HepG2 (cell line): ENCODE results near the gene FAM222B. TPM values are rescaled to one million over a fixed set of nuclear protein-coding genes. Genes with fewer than 3 reads are reported as not detected.

Experiments
- ATF7-NPFF ChIP-seq: sonication (generic); formaldehyde crosslinking; IDR thresholded peaks from 2 replicates; pipeline ENCODE4 v1.8.1; 2023; ENCODE audit warnings: mild to moderate bottlenecking, low read depth, missing genetic modification reagents, moderate library complexity
- BRCA1 ChIP-seq: sonication (generic); formaldehyde crosslinking; IDR thresholded peaks from 2 replicates; pipeline ENCODE4 v1.4.0; 2020; ENCODE audit warnings: missing genetic modification reagents
- HCFC1 ChIP-seq: fragments of 150-350 bp; IDR thresholded peaks from 2 replicates; pipeline ENCODE4 v1.6.1; 2014; ENCODE audit warnings: low read depth, low read length
- PHF8 ChIP-seq: sonication (generic); formaldehyde crosslinking; IDR thresholded peaks from 2 replicates; pipeline ENCODE4 v1.5.0; 2020; ENCODE audit warnings: missing genetic modification reagents
- RFX5 ChIP-seq: IDR thresholded peaks from 2 replicates; pipeline ENCODE4 v1.6.1; 2011; ENCODE audit warnings: low read depth, low read length, improper control_type of control experiment
- SALL2 ChIP-seq: sonication (generic); formaldehyde crosslinking; IDR thresholded peaks from 2 replicates; pipeline ENCODE4 v1.8.1; 2023; ENCODE audit warnings: mild to moderate bottlenecking, missing genetic modification reagents, inconsistent platforms
- SATB2 ChIP-seq: sonication (generic); formaldehyde crosslinking; IDR thresholded peaks from 2 replicates; pipeline ENCODE4 v1.5.0; 2020; ENCODE audit warnings: missing genetic modification reagents
- ZNF333 ChIP-seq: sonication (generic); formaldehyde crosslinking; IDR thresholded peaks from 2 replicates; pipeline ENCODE4 v1.4.0; 2020; ENCODE audit warnings: mild to moderate bottlenecking, missing genetic modification reagents, borderline replicate concordance
- ZNF354B ChIP-seq: sonication (generic); formaldehyde crosslinking; IDR thresholded peaks from 2 replicates; pipeline ENCODE4 v1.8.0; 2022; ENCODE audit warnings: mild to moderate bottlenecking, missing genetic modification reagents
- ZNF430 ChIP-seq: sonication (generic); formaldehyde crosslinking; IDR thresholded peaks from 2 replicates; pipeline ENCODE4 v1.9.0; 2021; ENCODE audit warnings: mild to moderate bottlenecking, missing genetic modification reagents
- ZNF891 ChIP-seq: sonication (generic); formaldehyde crosslinking; IDR thresholded peaks from 2 replicates; pipeline ENCODE4 v1.5.0; 2020; ENCODE audit warnings: mild to moderate bottlenecking, missing genetic modification reagents
- polyA plus RNA-seq, 8 experiments: library from polyadenylated mRNA; depleted of rRNA in 3 of 8; stranded (reverse) in 7 of 8; unstranded in 1 of 8; fragments of >200 nt; fragmentation: Illumina TruSeq in 4 of 8; extraction: Trizol in 4 of 8; gene quantifications; 2 replicates each; pipeline versions ENCODE4 v1.2.1 to v1.2.3, GENCODE V29; 2011 to 2016; ENCODE audit warnings: low read depth in 4 of 8, missing spikeins in 1 of 8, mixed read lengths in 1 of 8; ENCODE audit not compliant: insufficient read depth in 1 of 8
- total RNA-seq, 5 experiments: library from RNA; depleted of rRNA; stranded (reverse); fragments of >200 nt; fragmentation: Illumina TruSeq; extraction: Trizol; gene quantifications; 2 replicates each; pipeline ENCODE4 v1.2.3, GENCODE V29; 2016; ENCODE audit warnings: low read depth in 1 of 5
- TF ChIP-seq, protein P1 (sequence below): sonication (generic); formaldehyde crosslinking; IDR thresholded peaks from 2 replicates; pipeline ENCODE4 v1.4.0; 2020; ENCODE audit warnings: missing genetic modification reagents
- TF ChIP-seq, protein P2 (sequence below): sonication (generic); formaldehyde crosslinking; IDR thresholded peaks from 2 replicates; pipeline ENCODE4 v1.4.0; 2020; ENCODE audit warnings: missing genetic modification reagents, borderline replicate concordance
- TF ChIP-seq, protein P3 (sequence below): sonication (generic); formaldehyde crosslinking; IDR thresholded peaks from 2 replicates; pipeline ENCODE4 v1.8.1; 2022; ENCODE audit warnings: low read depth, mild to moderate bottlenecking, missing genetic modification reagents
- TF ChIP-seq, protein P4 (sequence below): sonication (generic); formaldehyde crosslinking; IDR thresholded peaks from 2 replicates; pipeline ENCODE4 v1.5.0; 2020; ENCODE audit warnings: mild to moderate bottlenecking, missing genetic modification reagents, borderline replicate concordance
- TF ChIP-seq, protein P5 (sequence below): sonication (generic); formaldehyde crosslinking; IDR thresholded peaks from 2 replicates; pipeline ENCODE4 v1.4.0; 2020; ENCODE audit warnings: missing genetic modification reagents

FAM222B gene
- total and polyA plus RNA-seq, 2 of the 13 experiments (the other 11 are each of a cell fraction or from before 2014, with no cell fraction given) = 3.5 to 7.3 TPM

DNA sequence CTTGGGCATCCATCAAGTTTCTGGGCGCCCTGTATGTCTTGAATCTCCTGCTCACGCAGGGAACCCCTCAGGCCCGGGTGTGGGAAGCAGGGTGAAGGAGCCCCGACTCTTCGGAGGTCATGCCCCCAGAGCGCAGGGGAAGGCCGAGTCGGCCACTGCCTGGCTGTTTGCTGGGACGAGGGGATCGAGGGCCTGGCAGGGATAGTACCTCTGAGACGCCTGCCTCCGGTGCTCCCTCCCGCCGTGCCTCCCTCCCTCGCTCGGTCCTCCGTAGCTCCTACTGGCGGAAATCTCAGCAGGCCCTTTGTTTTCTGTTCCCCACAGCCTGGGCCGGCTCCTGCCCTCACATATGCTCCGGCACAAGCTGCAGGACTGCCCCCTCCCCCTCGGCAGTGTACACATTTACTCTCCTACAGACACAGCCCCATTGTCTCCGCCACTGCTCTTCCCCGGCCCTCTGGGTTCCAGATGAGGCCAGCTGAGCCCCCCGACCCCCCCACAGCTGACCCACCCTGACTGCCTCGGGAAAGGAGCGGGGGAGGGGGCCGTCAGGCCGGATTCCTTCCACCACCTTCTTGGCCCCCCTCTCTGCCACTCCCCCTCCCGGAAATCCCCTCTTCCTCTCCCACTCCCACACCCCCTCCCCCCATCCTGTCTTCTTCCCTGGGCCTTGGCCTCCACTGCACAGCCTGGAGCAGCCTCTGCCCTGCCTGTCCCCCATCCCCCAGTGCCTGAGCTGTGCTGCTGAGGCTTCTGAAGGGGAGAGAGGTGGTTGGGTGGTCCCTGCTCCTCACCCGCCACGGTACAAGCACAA is 97.4 kb downstream of the FAM222B start (continued):
- TF ChIP-seq BRCA1 (CRISPR knock-in tag) = no peak
- TF ChIP-seq, protein P1, sequence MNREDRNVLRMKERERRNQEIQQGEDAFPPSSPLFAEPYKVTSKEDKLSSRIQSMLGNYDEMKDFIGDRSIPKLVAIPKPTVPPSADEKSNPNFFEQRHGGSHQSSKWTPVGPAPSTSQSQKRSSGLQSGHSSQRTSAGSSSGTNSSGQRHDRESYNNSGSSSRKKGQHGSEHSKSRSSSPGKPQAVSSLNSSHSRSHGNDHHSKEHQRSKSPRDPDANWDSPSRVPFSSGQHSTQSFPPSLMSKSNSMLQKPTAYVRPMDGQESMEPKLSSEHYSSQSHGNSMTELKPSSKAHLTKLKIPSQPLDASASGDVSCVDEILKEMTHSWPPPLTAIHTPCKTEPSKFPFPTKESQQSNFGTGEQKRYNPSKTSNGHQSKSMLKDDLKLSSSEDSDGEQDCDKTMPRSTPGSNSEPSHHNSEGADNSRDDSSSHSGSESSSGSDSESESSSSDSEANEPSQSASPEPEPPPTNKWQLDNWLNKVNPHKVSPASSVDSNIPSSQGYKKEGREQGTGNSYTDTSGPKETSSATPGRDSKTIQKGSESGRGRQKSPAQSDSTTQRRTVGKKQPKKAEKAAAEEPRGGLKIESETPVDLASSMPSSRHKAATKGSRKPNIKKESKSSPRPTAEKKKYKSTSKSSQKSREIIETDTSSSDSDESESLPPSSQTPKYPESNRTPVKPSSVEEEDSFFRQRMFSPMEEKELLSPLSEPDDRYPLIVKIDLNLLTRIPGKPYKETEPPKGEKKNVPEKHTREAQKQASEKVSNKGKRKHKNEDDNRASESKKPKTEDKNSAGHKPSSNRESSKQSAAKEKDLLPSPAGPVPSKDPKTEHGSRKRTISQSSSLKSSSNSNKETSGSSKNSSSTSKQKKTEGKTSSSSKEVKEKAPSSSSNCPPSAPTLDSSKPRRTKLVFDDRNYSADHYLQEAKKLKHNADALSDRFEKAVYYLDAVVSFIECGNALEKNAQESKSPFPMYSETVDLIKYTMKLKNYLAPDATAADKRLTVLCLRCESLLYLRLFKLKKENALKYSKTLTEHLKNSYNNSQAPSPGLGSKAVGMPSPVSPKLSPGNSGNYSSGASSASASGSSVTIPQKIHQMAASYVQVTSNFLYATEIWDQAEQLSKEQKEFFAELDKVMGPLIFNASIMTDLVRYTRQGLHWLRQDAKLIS (CRISPR knock-in tag) = peak; percentile 83; the same call in 1 of the 2 replicates
- no peak for TF ChIP-seq ZNF354B (CRISPR knock-in tag)
- TF ChIP-seq SATB2 = no peak
- no peak for TF ChIP-seq SALL2
- no peak for TF ChIP-seq PHF8 (CRISPR knock-in tag)
- TF ChIP-seq RFX5 = no peak
- TF ChIP-seq, protein P2, sequence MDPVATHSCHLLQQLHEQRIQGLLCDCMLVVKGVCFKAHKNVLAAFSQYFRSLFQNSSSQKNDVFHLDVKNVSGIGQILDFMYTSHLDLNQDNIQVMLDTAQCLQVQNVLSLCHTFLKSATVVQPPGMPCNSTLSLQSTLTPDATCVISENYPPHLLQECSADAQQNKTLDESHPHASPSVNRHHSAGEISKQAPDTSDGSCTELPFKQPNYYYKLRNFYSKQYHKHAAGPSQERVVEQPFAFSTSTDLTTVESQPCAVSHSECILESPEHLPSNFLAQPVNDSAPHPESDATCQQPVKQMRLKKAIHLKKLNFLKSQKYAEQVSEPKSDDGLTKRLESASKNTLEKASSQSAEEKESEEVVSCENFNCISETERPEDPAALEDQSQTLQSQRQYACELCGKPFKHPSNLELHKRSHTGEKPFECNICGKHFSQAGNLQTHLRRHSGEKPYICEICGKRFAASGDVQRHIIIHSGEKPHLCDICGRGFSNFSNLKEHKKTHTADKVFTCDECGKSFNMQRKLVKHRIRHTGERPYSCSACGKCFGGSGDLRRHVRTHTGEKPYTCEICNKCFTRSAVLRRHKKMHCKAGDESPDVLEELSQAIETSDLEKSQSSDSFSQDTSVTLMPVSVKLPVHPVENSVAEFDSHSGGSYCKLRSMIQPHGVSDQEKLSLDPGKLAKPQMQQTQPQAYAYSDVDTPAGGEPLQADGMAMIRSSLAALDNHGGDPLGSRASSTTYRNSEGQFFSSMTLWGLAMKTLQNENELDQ (CRISPR knock-in tag) = no peak
- TF ChIP-seq, protein P3, sequence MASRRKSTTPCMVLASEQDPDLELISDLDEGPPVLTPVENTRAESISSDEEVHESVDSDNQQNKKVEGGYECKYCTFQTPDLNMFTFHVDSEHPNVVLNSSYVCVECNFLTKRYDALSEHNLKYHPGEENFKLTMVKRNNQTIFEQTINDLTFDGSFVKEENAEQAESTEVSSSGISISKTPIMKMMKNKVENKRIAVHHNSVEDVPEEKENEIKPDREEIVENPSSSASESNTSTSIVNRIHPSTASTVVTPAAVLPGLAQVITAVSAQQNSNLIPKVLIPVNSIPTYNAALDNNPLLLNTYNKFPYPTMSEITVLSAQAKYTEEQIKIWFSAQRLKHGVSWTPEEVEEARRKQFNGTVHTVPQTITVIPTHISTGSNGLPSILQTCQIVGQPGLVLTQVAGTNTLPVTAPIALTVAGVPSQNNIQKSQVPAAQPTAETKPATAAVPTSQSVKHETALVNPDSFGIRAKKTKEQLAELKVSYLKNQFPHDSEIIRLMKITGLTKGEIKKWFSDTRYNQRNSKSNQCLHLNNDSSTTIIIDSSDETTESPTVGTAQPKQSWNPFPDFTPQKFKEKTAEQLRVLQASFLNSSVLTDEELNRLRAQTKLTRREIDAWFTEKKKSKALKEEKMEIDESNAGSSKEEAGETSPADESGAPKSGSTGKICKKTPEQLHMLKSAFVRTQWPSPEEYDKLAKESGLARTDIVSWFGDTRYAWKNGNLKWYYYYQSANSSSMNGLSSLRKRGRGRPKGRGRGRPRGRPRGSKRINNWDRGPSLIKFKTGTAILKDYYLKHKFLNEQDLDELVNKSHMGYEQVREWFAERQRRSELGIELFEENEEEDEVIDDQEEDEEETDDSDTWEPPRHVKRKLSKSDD (CRISPR knock-in tag) = no peak
- TF ChIP-seq, protein P4, sequence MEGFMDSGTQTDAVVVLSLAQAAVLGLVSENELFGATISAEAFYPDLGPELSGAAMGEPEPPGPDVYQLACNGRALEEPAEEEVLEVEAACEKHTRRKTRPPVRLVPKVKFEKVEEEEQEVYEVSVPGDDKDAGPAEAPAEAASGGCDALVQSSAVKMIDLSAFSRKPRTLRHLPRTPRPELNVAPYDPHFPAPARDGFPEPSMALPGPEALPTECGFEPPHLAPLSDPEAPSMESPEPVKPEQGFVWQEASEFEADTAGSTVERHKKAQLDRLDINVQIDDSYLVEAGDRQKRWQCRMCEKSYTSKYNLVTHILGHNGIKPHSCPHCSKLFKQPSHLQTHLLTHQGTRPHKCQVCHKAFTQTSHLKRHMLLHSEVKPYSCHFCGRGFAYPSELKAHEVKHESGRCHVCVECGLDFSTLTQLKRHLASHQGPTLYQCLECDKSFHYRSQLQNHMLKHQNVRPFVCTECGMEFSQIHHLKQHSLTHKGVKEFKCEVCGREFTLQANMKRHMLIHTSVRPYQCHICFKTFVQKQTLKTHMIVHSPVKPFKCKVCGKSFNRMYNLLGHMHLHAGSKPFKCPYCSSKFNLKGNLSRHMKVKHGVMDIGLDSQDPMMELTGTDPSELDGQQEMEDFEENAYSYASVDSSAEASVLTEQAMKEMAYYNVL (CRISPR knock-in tag) = peak; percentile 31; the same call in 1 of the 2 replicates
- no peak for TF ChIP-seq ZNF430 (CRISPR knock-in tag)
- no peak for TF ChIP-seq ZNF333 (CRISPR knock-in tag)
- no peak for TF ChIP-seq ATF7-NPFF (CRISPR knock-in tag)
- TF ChIP-seq ZNF891 (CRISPR knock-in tag) = 0 out of 2 replicates have a peak, but pooled peaks have one; percentile 23
- TF ChIP-seq, protein P5, sequence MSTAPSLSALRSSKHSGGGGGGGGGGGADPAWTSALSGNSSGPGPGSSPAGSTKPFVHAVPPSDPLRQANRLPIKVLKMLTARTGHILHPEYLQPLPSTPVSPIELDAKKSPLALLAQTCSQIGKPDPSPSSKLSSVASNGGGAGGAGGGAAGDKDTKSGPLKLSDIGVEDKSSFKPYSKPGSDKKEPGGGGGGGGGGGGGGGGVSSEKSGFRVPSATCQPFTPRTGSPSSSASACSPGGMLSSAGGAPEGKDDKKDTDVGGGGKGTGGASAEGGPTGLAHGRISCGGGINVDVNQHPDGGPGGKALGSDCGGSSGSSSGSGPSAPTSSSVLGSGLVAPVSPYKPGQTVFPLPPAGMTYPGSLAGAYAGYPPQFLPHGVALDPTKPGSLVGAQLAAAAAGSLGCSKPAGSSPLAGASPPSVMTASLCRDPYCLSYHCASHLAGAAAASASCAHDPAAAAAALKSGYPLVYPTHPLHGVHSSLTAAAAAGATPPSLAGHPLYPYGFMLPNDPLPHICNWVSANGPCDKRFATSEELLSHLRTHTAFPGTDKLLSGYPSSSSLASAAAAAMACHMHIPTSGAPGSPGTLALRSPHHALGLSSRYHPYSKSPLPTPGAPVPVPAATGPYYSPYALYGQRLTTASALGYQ = no peak
- TF ChIP-seq HCFC1 = no peak
